ENCODE results near the gene CHAF1B. TPM values are rescaled to one million over a fixed set of nuclear protein-coding genes. Genes with fewer than 3 reads are reported as not detected.

CHAF1B gene
- total RNA-seq, 4 donors from 2014 or later, result 0.31 to 2.1 (median 1.1) TPM

DNA sequence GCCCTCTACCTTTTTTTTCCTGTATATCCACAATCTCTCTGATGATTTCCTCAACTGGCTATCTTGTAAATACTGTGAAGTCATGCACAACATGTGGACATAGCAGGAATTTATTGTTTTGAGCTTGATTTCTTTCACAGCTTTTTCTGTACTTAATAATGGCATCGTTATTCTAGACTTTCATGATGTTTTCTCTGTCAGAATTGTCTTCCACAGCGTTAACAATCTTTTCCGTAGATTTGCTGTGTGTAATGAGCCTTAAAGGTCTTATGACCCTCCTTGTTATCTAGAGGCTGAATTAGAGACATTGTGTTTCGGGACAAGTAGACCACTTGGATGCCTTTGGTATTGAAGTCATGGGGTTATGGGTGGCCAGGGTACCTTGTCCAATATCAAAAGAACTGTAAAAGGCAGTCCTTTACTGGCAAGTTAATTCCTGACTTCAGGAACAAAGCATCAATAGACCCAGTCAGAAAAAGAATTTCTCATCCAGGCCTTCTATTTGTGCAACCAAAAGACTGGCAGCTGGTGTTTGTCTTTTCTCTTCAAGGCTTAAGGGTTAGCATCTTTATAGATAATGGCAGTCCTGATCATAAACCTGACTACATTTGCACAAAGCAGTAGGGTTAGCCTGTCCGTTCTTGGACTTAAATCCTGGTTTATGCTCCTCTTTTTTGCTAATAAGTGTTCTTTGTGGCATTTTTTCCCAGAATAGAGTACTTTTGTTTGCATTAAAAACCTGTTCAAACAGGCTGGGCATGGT is 30.1 kb upstream of the CHAF1B start:
- TF ChIP-seq EP300 (IDR thresholded peaks at IDR 0.05), result no peak
- no peak for ATAC-seq
- Histone ChIP-seq H3K27ac (no peak overlapping the region), H3K4me3 (no peak overlapping the region), H3K9me3 (no peaks in the 10 kb centered on the region), H3K4me1 (no peaks in the 10 kb centered on the region), H3K27me3 (no peaks in the 10 kb centered on the region), H3K36me3 (peaks cover 0 to 99% of the 10 kb centered on the region in 2 donors)
- 89 to 96% methylated on average over 2 to 5 of the region's 5 CpGs for WGBS, 2 donors (ENCODE audit: low coverage in 1 of 2)

DNA sequence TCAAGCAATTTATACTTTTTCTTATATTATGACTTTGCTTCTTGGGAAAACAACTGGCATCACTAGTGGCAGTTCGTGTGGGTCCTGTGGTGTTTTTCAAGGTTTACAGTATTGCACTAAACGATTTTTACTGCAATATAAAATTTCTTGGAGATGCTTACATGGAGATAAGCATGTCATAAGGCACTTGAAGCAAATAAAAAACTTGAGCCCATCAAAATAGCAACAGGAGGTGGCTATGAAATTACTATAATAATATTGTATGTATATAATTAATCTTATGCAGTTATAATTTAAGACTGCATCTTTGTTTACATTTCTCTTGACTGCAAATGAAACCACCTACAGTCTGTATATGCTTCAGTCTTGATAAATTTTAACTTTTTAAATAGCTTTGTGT is 29.3 kb upstream of the CHAF1B start:
- peaks cover 0 to 99% of the 10 kb centered on the region in 2 donors for H3K36me3 ChIP-seq
- TF ChIP-seq POLR2AphosphoS5 (IDR thresholded peaks at IDR 0.05) (no peak), EP300 (IDR thresholded peaks at IDR 0.05) (no peak), POLR2A (IDR thresholded peaks at IDR 0.05) (no peak)
- TF ChIP-seq, protein P1, sequence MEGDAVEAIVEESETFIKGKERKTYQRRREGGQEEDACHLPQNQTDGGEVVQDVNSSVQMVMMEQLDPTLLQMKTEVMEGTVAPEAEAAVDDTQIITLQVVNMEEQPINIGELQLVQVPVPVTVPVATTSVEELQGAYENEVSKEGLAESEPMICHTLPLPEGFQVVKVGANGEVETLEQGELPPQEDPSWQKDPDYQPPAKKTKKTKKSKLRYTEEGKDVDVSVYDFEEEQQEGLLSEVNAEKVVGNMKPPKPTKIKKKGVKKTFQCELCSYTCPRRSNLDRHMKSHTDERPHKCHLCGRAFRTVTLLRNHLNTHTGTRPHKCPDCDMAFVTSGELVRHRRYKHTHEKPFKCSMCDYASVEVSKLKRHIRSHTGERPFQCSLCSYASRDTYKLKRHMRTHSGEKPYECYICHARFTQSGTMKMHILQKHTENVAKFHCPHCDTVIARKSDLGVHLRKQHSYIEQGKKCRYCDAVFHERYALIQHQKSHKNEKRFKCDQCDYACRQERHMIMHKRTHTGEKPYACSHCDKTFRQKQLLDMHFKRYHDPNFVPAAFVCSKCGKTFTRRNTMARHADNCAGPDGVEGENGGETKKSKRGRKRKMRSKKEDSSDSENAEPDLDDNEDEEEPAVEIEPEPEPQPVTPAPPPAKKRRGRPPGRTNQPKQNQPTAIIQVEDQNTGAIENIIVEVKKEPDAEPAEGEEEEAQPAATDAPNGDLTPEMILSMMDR (IDR thresholded peaks at IDR 0.05), result no peak
- H3K9me3 ChIP-seq, result no peaks in the 10 kb centered on the region
- no peak overlapping the region for H3K4me3 ChIP-seq
- no peaks in the 10 kb centered on the region for H3K4me1 ChIP-seq
- no peaks in the 10 kb centered on the region for H3K27me3 ChIP-seq
- WGBS, 2 donors (ENCODE audit: low coverage in 1 of 2), result 30 to 61% methylated on average over 2 of the region's 2 CpGs
- no peak for ATAC-seq
- H3K27ac ChIP-seq, result no peak overlapping the region

DNA sequence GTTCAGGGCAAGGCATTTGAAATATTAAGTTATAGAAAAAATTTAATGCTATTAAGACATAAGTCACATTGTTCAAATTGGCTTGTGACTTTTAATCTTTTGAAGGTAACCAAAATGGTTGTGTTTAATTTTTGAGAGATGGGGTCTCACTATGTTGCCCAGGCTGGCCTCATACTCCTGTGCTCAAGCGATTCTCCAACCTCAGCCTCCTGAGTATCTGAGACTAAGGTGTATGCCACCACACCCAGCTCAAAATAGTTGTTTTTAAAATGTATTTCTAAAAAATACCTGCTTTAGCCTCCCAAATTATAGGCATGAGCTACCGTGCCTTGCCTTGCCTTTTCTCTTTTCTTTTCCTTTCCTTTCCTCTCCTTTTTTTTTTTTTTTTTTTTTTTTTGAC is 26.0 kb upstream of the CHAF1B start:
- H3K36me3 ChIP-seq, result peaks cover 6 to 100% of the 10 kb centered on the region in 2 donors
- TF ChIP-seq POLR2AphosphoS5 (IDR thresholded peaks at IDR 0.05) (no peak), EP300 (IDR thresholded peaks at IDR 0.05) (no peak), POLR2A (IDR thresholded peaks at IDR 0.05) (no peak)
- TF ChIP-seq, protein P1 (IDR thresholded peaks at IDR 0.05), result no peak

DNA sequence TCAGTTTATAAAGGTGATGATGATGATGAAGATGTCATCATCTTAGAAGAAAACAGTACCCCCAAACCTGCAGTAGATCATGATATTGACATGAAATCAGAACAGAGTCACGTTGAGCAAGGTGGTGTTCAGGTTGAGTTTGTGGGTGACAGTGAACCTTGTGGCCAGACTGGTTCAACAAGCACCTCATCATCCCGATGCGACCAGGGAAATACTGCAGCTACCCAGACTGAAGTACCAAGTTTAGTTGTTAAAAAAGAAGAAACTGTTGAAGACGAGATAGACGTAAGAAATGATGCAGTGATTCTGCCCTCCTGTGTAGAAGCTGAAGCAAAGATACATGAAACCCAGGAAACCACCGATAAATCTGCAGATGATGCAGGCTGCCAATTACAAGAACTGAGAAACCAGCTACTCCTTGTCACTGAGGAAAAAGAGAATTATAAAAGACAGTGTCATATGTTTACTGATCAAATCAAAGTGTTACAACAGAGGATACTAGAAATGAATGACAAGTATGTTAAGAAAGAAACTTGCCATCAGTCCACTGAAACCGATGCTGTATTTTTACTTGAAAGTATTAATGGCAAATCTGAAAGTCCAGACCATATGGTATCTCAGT is 16.0 kb upstream of the CHAF1B start:
- Histone ChIP-seq H3K4me1 (no peaks in the 10 kb centered on the region), H3K27ac (no peak overlapping the region), H3K4me3 (no peak overlapping the region), H3K9me3 (no peaks in the 10 kb centered on the region), H3K36me3 (peaks cover 6 to 99% of the 10 kb centered on the region in 2 donors), H3K27me3 (no peaks in the 10 kb centered on the region)
- ATAC-seq, result no peak
- 61 to 91% methylated on average over 3 to 7 of the region's 7 CpGs for WGBS, 2 donors (ENCODE audit: low coverage in 1 of 2)
- no peak for TF ChIP-seq POLR2AphosphoS5 (IDR thresholded peaks at IDR 0.05)
- TF ChIP-seq, protein P1 (IDR thresholded peaks at IDR 0.05), result no peak
- TF ChIP-seq EP300 (IDR thresholded peaks at IDR 0.05), result no peak
- no peak for TF ChIP-seq POLR2A (IDR thresholded peaks at IDR 0.05)

More for the DNA sequence above, 26.0 kb upstream of the CHAF1B start:
- Histone ChIP-seq H3K27me3 (no peaks in the 10 kb centered on the region), H3K9me3 (no peaks in the 10 kb centered on the region), H3K27ac (no peak overlapping the region), H3K4me1 (no peaks in the 10 kb centered on the region), H3K4me3 (no peak overlapping the region)
- ATAC-seq, result no peak
- 100% methylated on average over 1 to 2 of the region's 2 CpGs for WGBS, 2 donors (ENCODE audit: low coverage in 1 of 2)

DNA sequence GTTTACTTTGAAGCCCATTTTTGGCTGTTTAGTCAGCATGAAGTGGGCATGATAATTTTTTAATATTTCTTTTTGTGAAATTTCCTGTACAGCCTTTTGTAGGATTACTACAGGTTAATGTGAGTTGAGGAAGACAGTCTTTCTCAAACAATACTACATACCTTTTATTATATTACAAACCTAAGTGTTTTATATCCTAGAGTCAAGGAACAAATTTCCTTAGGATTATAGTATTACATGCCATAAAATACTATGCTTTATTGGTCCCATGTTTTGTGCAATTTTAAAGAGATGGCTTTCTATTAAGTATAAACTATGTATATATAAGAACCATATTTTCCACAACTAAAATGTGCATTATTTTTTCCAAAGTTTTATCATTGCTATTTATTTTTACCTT is 9.2 kb upstream of the CHAF1B start:
- no peak for ATAC-seq
- TF ChIP-seq POLR2AphosphoS5 (IDR thresholded peaks at IDR 0.05) (no peak), POLR2A (IDR thresholded peaks at IDR 0.05) (no peak), EP300 (IDR thresholded peaks at IDR 0.05) (no peak)
- TF ChIP-seq, protein P1 (IDR thresholded peaks at IDR 0.05), result no peak
- peaks cover 0 to 8% (median 0%) of the 10 kb centered on the region in 3 donors for H3K4me1 ChIP-seq
- no peaks in the 10 kb centered on the region for H3K27me3 ChIP-seq
- no peaks in the 10 kb centered on the region for H3K9me3 ChIP-seq
- no peak overlapping the region for H3K27ac ChIP-seq
- H3K36me3 ChIP-seq, result peaks cover 0 to 76% of the 10 kb centered on the region in 2 donors
- no peak overlapping the region for H3K4me3 ChIP-seq
